ENCODE data around the gene CCDC66.

Gene CCDC66

DNA sequence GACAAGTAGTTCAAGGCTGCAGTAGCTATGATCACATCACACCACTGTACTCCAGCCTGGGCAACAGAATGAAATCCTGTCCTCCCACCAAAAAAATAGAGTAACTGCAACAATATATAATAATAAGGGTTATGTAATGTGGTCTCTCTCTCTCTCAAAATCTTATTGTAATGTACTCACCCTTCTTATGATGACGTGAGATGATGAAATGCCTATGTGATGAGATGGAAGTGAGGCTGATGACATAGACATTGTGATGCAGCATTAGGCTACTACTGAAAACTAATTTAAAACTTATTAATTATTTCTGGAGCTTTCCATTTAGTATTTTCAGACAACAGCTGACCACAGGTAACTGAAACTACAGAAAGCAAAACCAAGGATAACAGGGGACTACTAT is 98.7 kb downstream of the CCDC66 start:
- ATAC-seq (ENCODE audit: low read depth) (no peak), DNase-seq (ENCODE audit: low spot score) (no peak)
- Histone ChIP-seq H3K27ac (ENCODE audit: poor library complexity, severe bottlenecking) (no peak overlapping the region), H3K27me3 (ENCODE audit: insufficient read depth, poor library complexity, severe bottlenecking) (no peaks in the 10 kb centered on the region), H3K36me3 (ENCODE audit: low read depth) (peaks cover 84% of the 10 kb centered on the region), H3K4me1 (ENCODE audit: insufficient read depth, poor library complexity, severe bottlenecking) (no peaks in the 10 kb centered on the region), H3K4me3 (ENCODE audit: severe bottlenecking) (no peak overlapping the region), H3K9me3 (ENCODE audit: severe bottlenecking) (no peaks in the 10 kb centered on the region)
- TF ChIP-seq, protein P1, sequence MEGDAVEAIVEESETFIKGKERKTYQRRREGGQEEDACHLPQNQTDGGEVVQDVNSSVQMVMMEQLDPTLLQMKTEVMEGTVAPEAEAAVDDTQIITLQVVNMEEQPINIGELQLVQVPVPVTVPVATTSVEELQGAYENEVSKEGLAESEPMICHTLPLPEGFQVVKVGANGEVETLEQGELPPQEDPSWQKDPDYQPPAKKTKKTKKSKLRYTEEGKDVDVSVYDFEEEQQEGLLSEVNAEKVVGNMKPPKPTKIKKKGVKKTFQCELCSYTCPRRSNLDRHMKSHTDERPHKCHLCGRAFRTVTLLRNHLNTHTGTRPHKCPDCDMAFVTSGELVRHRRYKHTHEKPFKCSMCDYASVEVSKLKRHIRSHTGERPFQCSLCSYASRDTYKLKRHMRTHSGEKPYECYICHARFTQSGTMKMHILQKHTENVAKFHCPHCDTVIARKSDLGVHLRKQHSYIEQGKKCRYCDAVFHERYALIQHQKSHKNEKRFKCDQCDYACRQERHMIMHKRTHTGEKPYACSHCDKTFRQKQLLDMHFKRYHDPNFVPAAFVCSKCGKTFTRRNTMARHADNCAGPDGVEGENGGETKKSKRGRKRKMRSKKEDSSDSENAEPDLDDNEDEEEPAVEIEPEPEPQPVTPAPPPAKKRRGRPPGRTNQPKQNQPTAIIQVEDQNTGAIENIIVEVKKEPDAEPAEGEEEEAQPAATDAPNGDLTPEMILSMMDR (IDR thresholded peaks at IDR 0.05; ENCODE audit: poor library complexity, severe bottlenecking) = no peak

- no peak for ATAC-seq (ENCODE audit: low read depth)
- no peak for DNase-seq (ENCODE audit: low spot score)
- no peak overlapping the region for H3K4me3 ChIP-seq (ENCODE audit: severe bottlenecking)
- TF ChIP-seq, protein P1 (IDR thresholded peaks at IDR 0.05; ENCODE audit: poor library complexity, severe bottlenecking) = no peak
- H3K27ac ChIP-seq (ENCODE audit: poor library complexity, severe bottlenecking) = no peak overlapping the region
- H3K4me1 ChIP-seq (ENCODE audit: insufficient read depth, poor library complexity, severe bottlenecking) = peaks cover 6% of the 10 kb centered on the region
- H3K27me3 ChIP-seq (ENCODE audit: insufficient read depth, poor library complexity, severe bottlenecking) = no peaks in the 10 kb centered on the region
- peaks cover 100% of the 10 kb centered on the region for H3K36me3 ChIP-seq (ENCODE audit: low read depth)
- no peaks in the 10 kb centered on the region for H3K9me3 ChIP-seq (ENCODE audit: severe bottlenecking)
Measured at GRCh38 chr3:56664823-56665222, 107.8 kb downstream of the CCDC66 start.

GRCh38 chr3:56667973-56668579 is 111.1 kb downstream of the CCDC66 start:
- peak; percentile 67 for ATAC-seq (ENCODE audit: low read depth)
- H3K4me3 ChIP-seq (ENCODE audit: severe bottlenecking) = no peak overlapping the region
- H3K4me1 ChIP-seq (ENCODE audit: insufficient read depth, poor library complexity, severe bottlenecking) = peaks cover 6% of the 10 kb centered on the region
- peaks cover 99% of the 10 kb centered on the region for H3K36me3 ChIP-seq (ENCODE audit: low read depth)
- TF ChIP-seq, protein P1 (IDR thresholded peaks at IDR 0.05; ENCODE audit: poor library complexity, severe bottlenecking) = no peak
- no peaks in the 10 kb centered on the region for H3K9me3 ChIP-seq (ENCODE audit: severe bottlenecking)
- peak overlapping the region; percentile 35 for H3K27ac ChIP-seq (ENCODE audit: poor library complexity, severe bottlenecking)
- H3K27me3 ChIP-seq (ENCODE audit: insufficient read depth, poor library complexity, severe bottlenecking) = no peaks in the 10 kb centered on the region
- no peak for DNase-seq (ENCODE audit: low spot score)

All from RWPE2 (cell line).